GM21390 (cell line): ENCODE measurements around the gene TEX101.
"Not testable (repeated sequence)": the region's sequence is repeated elsewhere in the genome, so short reads cannot be mapped to it uniquely, and the experiment has no call there.

Experiments used
- ATAC-seq: cut with Tn5 transposase; IDR thresholded peaks from one replicate; pipeline ENCODE4 v1.9.1; 2021; ENCODE audit not compliant: unreplicated experiment

TEX101 gene, protein sequence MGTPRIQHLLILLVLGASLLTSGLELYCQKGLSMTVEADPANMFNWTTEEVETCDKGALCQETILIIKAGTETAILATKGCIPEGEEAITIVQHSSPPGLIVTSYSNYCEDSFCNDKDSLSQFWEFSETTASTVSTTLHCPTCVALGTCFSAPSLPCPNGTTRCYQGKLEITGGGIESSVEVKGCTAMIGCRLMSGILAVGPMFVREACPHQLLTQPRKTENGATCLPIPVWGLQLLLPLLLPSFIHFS

DNA sequence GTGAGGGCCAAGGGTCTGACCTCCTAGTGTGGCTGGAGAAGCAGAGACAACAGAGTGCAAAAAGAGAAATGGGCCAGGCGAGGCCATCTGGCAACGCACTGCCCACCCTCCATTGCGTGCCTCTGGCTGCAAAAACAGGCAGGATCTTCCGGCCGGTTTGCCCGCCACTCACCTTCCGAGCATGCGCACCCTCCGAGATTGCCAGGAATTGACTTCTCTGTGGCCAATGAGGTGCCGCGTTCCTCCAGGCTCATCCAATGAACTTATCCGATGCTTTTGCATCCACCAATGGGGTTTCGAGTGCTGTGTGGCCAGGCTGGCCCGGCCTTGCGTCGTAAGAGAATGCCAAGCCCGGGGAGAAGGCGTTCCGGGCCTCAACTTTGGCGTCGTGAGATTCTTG is at the start of gene TEX101:
Gene TEX101, plus strand, starts transcription at position 337 of the 400 bp plus-strand sequence. CDS start 1,030 bp downstream, outside the sequence.
- ATAC-seq: no peak

DNA sequence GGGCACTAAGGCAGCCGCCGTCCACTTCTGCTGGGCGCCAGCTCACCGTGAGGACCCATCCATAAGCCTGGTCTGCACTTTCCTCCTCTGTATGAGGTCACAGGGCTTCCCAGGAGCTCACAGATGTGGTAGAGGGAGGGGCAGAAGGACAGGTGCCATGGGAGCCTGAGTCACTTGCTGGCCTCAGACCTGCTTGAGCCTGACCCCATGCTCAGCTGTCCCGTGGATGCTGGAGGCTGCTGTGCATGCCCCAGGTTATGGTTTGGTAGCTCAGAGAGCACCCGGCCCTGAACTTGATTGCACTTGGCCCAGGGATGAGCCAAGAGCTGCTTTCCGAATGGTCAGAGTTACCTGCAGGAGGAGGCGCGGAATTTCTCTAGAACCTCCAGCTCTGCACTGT is 49.0 kb upstream of the TEX101 start:
- ATAC-seq: not testable (repeated sequence)

GRCh38 chr19:43367822-43368221 is 46.9 kb upstream of the TEX101 start:
- no peak for ATAC-seq

GRCh38 chr19:43368897-43369296 is 45.8 kb upstream of the TEX101 start:
- ATAC-seq: not testable (repeated sequence)

DNA sequence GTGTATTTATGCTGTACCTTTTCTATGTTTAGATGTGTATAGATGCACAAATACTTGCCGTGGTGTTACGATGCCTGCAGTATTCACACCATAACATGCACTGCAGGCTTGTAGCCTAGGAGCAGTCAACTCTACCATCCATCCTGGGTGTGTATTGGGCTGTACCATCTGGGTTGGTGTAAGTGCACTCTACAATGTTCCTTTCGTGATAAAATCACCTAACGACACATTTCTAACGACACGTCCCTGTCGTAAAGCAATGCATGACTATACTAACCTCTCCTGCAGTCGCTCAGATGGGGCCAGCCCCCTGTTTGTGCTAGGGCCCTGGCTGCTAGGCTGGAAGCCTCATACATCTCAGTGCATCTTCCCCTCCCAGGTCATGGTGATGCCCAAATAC is 42.8 kb upstream of the TEX101 start:
- ATAC-seq: no peak

- ATAC-seq: no peak
Measured at GRCh38 chr19:43372462-43372861, 42.2 kb upstream of the TEX101 start.

DNA sequence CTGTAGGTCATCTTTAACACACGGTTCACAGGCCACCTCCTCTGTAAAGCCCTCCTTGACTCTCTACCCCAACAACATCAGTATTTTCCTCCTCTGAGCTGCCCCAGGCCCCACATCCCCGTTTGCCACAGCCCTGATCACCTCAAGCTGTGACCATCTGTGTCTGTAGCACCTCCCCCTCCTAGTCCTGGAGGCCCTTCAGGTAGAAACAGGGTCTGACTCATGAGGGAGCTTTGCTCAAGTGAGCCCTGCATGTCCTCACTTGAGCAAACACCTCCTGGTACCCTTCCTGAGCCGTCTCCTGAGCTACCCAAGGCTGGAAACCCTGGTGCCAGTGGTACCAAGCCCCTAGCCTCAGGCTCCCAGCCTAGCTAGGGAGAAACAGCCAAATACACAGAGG is 37.1 kb upstream of the TEX101 start:
- ATAC-seq: not testable (repeated sequence)

DNA sequence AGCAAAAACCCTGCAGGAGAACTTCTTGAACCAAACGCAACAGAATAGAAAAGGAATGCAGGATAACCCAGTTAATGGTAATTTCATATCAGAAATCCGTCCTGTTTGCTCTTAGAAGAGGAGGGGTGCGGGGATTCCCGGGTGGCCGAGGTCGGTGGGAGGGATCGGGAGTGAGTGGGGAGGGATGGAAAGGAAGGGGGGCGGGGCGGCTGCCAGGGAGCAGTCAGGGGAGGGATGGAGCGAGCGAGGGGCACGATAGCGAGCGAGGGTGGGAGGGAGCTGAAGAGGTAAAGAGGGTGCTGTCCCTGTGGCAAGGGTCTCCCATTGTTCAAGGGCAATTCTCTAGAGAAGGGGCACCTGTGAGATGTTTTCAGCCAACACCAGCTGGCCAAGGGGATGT is 34.7 kb upstream of the TEX101 start:
- no peak for ATAC-seq

DNA sequence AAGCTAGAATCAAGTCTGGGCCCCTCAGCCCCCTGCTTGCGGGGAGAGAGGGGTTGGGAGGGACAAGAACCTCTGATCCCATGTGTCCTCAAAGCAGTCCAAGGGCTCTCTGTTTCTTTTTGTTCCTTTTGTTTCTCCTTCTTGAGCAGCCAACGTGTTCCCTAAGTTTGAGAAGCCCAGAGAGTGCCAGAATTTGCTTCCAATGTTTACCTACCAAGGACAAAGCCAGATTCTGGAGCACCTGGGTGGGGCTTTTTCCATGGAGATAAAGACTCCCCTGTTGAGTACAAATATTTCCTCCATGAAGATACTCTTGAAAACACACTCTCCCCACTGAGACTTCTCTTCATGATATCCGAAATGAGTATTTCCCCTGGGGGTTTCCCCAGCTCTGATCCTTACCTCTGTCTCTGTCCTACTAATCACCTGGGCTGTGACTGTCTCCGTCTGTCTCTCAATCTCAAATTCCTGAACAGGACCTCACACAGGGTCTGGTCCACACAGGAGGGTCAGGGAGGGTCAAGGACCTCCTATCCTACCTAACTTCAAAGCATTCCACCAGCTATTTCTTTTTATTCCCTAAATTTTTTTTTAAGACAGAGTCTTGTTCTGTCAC is 33.8 kb upstream of the TEX101 start:
- no peak for ATAC-seq

GRCh38 chr19:43382586-43383216 is 32.0 kb upstream of the TEX101 start:
- not testable (repeated sequence) for ATAC-seq

DNA sequence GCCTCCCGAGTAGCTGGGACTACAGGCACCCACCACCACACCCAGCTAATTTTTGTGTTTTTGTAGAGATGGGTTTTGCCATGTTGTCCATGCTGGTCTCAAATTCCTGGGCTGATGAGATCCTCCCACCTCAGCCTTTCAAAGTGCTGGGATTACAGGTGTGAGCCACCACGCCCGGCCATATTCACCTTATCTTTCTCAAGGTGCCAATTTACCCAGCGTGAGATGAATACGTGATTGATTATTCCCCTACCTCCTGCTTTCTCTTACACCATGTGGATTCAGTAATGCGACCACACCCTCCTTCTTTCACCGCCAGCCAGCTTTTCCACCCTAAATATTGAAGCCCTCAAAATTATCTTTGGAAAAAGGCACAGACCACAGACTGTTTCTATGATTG is 31.4 kb upstream of the TEX101 start:
- not testable (repeated sequence) for ATAC-seq

DNA sequence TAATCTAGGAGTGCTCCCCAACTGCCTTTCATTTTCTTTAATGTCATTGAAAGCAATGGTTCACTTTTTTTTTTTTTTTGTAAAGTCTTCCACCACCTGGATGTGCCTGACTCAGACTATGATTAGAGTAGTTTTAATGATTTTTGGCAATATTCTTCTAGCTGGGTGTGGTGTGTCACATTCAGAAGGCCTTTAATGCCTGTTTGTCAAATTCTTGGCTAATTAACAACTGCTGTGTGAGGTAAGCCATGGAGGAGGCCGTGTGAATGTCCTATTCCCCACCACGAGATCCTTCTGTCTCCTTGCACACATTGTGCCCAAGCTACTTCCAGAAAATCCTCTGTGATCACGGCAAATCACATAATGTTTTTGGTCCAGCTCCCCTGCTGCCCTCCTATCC is 30.9 kb upstream of the TEX101 start:
- not testable (repeated sequence) for ATAC-seq

- not testable (repeated sequence) for ATAC-seq
Measured at GRCh38 chr19:43390903-43391551, 23.7 kb upstream of the TEX101 start.

DNA sequence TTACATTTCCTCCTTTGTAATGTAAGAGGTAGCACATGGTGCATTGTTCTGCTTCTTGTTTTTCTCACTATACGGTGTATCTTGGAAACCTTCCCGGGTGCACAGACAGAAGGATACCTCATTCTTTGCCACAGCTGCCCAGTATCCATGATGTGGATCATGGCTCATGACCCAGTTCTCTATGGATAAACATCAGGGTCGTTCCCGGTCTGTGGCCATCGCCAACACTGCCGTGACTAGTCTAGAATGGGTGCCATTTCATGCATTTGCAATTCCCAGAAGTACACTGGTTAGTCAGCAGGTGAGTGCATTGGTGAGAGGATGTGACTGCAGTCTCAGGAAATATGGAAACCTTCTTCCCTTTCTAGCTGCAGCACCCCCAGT is 23.1 kb upstream of the TEX101 start:
- ATAC-seq: not testable (repeated sequence)

DNA sequence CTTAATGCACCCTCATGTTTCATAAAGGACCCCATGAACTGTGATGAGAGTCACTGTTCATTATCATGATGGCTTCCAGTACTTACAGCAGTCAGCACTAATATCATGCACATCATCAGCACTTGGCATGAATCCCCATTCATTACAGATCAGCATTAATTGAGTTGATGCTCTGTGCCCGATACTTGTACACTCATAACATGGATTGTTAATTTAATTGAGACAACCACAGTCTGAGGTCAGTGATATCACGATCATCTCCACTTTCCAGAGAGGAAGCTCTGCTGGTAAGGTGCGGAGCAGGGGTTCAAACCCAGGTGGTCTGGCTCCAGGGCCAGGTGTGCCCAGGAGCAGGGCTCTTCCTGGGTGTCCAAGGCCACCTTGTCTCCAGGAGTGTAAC is 21.2 kb upstream of the TEX101 start:
- ATAC-seq: not testable (repeated sequence)

DNA sequence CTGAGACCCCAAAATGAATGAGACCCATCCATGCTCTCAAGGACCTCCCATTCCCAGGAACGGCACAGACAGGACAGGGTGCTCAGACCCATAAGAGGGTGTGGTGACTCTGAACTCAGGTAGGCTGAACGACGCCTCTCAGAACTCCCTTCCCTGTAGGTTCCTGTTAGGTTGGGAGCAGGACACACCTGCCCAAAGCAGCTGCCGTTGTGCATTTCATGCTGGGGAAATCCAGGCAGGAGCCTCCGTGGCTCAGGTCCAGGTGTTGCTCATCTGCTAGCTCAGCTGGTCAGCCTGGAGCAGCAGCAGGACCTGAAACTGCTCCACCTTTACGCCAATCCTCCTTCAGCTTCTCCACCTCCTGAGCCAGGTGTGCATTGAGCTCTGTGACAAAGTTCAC is 19.1 kb upstream of the TEX101 start:
- no peak for ATAC-seq

- no peak for ATAC-seq
Measured at GRCh38 chr19:43406297-43406696, 8.4 kb upstream of the TEX101 start.

- no peak for ATAC-seq
Measured at GRCh38 chr19:43407416-43408005, 7.2 kb upstream of the TEX101 start.

DNA sequence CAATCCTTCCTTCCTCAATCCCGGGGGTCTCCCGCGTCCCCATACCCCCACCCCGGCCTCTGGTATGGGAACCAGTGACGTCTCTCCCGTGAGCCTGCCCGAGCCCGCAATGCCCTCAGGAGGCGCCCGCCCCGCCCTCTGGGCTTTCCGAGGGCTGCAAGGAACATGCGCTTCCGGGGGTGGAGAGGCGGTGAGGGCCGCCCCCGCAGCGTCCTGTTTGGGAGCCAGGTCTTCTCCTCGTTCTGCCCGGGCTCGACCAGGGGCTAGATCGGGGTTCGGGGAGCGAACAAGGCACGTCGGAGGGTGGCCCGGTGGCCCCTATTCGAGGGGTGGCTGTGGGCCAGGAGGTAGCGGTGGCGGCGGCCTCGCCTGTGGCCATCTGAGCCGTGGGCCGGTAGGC is 6.6 kb upstream of the TEX101 start:
- ATAC-seq: no peak

DNA sequence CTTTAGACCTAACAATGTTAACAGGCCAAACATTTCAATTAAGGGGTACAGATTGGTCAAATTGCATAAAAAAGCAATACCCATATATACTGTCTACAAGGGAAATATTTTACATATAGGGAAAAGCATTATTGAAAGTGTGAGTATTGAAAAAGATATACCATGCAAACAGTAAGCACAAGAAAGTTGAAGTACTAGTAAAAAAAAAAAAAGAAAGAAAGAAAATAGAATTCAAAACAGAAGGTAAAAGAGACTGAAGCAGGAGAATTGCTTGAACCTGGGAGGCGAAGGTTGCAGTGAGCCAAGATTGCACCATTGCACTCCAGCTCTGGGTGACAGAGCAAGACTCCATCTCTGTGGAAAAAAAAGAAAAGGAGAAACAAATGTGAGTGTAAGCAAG is 5.3 kb upstream of the TEX101 start:
- no peak for ATAC-seq

DNA sequence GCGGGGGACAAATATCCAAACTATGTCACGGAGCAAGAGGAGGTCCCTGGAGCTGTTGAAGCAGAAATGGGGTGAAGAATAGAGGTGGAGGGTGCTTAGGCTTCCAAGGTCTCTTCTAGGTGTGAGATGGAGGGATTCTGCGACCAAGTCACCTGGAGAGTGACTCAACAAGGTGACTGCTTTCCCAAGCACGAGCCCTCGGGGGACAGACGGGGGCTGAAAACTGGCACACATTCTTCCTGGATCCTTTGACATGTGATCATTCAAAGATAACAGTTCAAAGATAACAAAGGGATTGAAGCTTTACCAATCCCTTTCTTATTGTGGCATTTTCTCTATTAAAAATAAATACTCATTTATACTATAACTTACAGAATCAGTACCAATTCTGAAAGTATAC is 2.2 kb upstream of the TEX101 start:
- ATAC-seq: no peak
